Mucosa of gallbladder (tissue), 1 donor: ENCODE data around the gene CYGB. TPM values are rescaled to one million over a fixed set of nuclear protein-coding genes. Genes with fewer than 3 reads are reported as not detected.
"Not testable (repeated sequence)": the region's sequence is repeated elsewhere in the genome, so short reads cannot be mapped to it uniquely, and the experiment has no call there.

ENCODE experiments used
- DNase-seq: peaks from one replicate; pipeline ENCODE4 v3.0.0-alpha.2; 2020; ENCODE audit warnings: low spot score
- total RNA-seq: library from RNA; stranded (reverse); gene quantifications from one replicate; pipeline ENCODE4 v1.2.1, GENCODE V29; 2021
- donor health status: DM: no; HTN: no; CAD: no.

CYGB gene
- total RNA-seq, 1 donor from 2014 or later = 14.7 TPM

- DNase-seq = peak; percentile 76
These were observed 12.7 kb downstream of the CYGB start for GRCh38 chr17:76524598-76525512.

GRCh38 chr17:76523084-76524037, 14.1 kb downstream of the CYGB start:
- DNase-seq = peak; percentile 71

- not testable (repeated sequence) for DNase-seq
These were observed 15.8 kb downstream of the CYGB start for GRCh38 chr17:76521683-76522082.

- no peak for DNase-seq
These were observed 16.2 kb downstream of the CYGB start for GRCh38 chr17:76521262-76521661.

DNA sequence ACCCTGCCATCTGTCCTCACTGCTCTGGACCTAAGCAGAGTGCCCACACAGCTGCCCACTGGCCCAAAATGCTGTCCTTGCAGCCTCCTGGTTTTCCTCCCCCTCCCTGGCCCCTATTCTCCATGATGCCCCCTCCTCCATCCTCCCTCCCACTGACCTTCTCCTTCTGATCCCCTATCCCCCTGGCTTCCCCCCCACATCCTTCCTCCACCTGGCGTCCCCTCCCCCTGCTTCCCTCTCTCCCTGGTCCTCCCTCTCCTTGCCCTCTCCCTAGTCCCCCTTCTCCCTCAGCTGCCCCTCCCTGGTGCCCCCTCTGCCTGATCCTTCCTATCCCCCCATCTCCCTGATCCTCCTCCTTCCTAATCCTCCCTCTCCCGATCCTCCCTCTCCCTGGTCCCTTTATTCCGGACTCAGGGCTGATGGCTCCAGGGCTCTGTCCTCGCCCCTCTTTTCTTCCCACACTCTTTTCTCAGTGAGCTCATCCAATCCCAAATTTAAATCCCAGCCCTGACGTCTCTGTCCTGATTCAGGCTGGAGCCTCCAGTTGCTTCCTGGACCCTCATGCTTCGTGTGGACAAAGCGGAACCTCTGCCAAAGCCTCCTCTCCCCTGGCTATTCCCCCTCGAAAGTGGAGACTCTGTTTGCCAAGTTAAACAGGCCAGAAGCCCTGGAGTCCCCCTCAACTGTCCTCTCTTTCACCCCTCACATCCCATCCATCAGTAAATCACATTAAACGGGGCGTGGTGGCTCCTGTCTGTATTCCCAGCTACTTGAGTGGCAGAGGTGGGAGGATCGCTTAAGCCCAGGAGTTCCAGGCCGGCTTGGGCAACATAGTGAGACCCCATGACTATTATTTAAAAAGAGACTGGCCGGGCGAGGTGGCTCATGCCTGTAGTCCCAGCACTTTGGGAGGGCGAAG, 18.2 kb downstream of the CYGB start:
- DNase-seq = no peak

DNA sequence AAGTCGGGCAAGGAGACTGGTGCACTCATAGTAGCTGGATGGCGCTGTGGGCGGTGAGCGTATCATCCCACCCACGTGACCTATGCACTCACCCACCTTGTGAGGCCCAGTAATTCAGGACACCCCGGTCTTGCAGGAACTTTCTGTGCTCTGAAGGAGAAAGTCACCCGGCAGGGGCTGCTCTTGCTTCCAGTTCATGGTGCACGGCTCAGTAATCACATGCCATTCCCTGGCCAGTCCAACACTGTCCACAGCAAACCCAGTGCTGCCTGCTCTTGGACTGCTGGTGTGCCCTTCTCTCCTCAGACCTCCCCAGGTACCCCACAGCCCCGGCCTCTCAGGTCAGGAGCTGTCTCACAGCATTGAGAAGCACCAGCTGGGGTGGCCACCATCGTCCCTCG, 19.9 kb downstream of the CYGB start:
- DNase-seq = no peak

DNA sequence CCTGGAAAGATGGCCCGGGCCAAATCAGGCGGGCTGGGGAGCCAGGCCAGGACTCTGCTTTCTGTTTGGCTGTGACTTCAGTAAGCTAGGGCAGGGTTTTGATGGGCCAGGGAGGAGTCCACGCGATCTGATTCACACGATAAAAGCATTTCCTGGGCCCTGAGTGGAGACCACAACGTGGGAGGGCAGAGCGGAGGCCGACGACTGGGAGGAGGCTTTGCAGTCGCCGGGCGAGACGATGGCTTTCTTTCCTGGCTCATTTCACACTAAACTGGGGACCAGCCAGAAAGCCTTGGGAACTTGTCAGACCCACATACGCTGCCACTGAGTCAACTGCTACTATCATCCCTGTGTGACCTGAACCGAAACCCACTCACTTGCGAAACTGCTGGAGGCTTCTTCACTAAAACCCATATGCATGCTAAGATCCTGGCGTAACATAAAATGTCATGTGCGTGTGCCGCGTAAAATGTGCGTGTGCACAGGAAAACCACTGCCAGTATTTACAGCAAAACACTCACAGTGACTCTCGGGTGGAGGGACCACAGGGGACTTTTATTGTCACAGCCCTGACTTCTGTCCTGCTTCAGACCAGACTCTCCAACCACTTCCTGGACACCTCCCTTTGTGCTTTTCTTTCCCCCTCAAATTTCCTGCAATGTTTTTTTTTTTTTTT, 22.1 kb downstream of the CYGB start:
- peak; percentile 81 for DNase-seq

DNA sequence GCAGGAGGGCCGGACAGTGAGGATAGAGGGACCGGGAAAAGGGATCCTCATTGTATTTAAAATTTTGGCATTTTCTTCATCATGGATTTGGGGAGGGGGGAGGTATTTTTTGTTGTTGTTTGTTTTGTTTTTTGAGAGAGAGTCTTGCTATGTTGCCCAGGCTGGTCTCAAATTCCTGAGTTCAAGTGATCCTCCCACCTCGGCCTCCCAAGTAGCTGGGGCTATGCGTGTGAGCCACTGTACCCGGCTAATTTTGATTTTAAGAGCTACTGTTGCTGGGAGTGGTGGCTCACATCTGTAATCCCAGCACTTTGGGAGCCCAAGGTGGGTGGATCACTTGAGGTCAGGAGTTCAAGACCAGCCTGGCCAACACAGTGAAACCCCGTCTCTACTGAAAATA, 23.2 kb downstream of the CYGB start:
- DNase-seq = not testable (repeated sequence)

DNA sequence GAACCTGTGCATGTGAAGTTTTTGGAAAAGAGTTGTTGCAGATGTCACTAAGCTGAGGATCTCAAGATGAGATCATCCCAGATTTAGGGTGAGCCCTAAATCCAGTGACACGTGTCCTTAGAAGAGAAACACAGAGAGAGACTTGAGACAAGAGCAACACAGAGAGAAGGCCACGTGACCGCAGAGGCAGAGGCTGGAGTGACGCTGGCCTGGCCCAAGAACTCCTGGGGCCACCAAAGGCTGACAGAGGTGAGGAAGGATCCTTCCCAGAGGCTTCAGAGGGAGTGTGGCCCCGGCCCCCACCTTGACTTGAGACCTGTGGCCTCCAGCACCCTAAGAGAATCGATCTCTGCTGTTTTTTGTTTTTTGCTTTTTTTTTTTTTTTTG, 24.2 kb downstream of the CYGB start:
- DNase-seq = no peak

DNA sequence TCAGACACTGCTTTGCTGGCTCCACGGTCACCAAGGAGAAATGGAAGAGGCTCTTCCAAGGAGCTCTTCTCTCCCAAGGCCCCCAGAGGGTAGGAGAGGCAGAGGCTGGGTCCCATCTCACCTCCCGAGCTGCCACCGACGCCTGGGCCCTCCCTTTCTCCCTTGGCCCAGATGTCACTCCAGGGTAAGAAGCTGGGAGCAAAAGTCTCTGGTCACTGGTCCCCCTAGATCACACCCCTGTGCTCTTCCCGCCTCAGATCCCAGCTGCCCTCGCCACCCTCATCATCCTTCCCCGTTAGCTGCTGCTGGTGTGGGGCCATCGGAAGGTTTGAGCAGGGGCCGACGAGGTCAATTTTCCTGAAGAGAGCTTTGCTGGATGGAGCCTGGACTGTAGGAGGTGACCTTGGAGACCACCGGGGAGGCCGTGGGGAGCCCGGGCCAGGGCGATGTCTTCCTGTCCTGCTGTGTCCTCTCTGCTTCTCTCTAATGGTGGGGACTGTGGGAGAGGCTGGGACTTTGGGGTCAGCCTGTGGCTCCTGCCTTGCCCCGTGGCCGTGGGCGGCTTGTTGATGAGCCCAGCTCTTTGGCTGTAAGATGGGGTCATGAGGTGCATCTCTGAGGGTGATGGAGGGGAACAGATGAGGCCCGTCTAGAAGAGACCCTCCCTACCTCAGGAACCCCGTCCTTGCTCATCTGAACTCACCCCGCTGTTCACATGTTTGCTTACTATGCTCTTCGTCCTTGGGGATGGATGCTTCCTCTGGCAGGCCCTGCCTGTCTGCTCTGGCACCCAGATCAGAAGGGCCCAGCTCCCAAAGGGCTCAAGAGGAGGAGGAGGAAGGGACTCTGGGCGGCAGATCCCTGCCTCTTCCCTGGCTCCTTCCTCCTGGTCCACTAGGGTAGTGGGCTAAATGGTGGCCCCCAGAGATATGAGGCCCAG, 24.9 kb downstream of the CYGB start:
- no peak for DNase-seq

DNA sequence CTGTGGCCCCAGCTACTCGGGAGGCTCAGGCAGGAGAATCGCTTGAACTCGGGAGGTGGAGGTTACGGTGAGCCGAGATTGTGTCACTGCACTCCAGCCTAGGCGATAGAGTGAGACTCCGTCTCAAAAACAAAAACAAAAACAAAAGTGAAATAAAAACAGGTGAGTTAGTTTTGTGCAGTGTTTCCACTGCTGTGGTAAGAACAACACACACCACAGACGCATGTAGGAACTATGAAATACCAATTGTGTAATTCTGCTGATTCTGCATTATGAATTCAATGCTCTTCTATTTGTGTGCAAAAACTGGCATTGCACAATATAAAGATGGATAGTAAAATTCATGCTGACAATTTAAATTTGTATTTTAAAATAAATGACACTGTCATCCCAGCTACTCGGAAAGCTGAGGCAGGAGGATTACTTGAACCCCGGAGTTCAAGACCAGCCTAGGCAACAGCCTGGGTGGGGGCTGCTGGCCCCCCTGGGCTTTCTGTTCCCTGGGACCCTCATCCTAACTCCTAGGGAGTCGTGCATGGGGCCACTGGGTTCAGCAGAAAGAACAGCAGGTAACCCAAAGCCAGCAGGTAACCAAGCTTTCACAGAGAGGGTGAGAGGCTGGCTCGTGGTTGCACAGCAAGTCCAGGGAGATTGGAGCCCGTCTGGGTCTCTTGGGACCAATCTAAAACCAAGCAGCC, 25.7 kb downstream of the CYGB start:
- DNase-seq = no peak

- no peak for DNase-seq
These were observed 26.7 kb downstream of the CYGB start for GRCh38 chr17:76510831-76511244.

- DNase-seq = not testable (repeated sequence)
These were observed 28.9 kb downstream of the CYGB start for GRCh38 chr17:76508472-76509063.

- DNase-seq = peak; percentile 86
These were observed 30.8 kb downstream of the CYGB start for GRCh38 chr17:76506408-76507345.

- DNase-seq = no peak
These were observed 33.4 kb downstream of the CYGB start for GRCh38 chr17:76504117-76504516.

DNA sequence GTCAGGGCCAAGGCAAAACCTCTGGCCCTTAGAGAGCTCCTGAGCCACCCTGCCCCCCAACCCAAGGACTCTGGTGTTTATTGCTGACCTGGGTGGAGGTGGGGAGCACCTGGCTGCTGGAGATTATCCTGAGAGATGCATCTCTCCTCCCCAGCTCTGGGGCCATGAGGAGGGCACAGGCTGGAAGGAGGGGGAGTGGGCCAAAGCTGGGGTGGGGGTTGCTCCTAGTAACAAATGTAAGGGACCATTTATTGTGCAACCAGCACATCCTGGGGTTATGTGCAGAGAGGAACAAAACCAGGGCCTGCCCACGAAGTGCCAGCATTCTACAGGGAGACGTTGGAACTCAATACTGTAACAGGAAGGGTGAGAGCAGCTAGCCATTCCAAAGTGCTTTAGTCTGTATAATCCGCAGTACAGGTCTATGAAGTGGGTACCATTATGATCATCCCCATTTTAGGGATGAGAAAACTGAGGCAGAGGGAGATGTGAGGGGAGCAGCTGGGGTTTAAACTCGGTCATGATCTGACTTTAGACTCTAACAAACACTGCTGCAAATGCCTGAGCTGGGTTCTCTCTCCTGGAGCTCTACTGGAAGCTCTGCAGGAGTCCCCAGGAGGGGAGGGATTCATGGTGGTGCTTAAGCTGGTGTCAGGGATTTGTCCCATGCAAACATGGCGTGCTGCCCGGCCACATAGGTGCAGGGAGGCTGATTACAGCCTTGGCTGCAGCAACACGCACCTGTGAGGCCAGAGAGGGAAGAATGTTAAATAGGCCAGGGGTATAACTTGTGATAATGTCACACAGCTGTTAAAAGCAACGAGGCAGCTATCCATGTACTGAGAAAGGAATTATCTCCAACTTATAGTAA, 34.9 kb downstream of the CYGB start:
- DNase-seq = no peak
